Central memory CD8-positive, alpha-beta T cell (primary cell): ENCODE measurements around the gene LRP10.
A peak's percentile ranks its signal among the peaks of the same experiment; 100 is the strongest.

ENCODE experiments used
- ATAC-seq: fragments of 150-1000 bp; cut with Tn5 transposase; replicated peaks from 2 replicates; pipeline ENCODE4 v1.10.0; 2022; ENCODE audit warnings: mild to moderate bottlenecking, moderate FRiP score, moderate number of reproducible peaks; ENCODE audit not compliant: poor library complexity, severe bottlenecking; ENCODE audit errors: extremely low read depth
- DNase-seq, 2 donors: peaks; one replicate each; pipeline ENCODE4 v3.0.0; 2021; ENCODE audit warnings: low spot score in 2 of 2
- H3K27ac Mint-ChIP-seq: one replicate; pipeline ENCODE4 v1.8.0; 2022; ENCODE audit warnings: low read depth, mild to moderate bottlenecking, moderate library complexity, mixed read lengths
- H3K27me3 Mint-ChIP-seq: one replicate; pipeline ENCODE4 v1.8.0; 2022; ENCODE audit warnings: mixed read lengths
- H3K36me3 Mint-ChIP-seq: one replicate; pipeline ENCODE4 v1.8.0; 2022; ENCODE audit warnings: mild to moderate bottlenecking, moderate library complexity, mixed read lengths; ENCODE audit not compliant: insufficient read depth
- H3K4me1 Mint-ChIP-seq: one replicate; pipeline ENCODE4 v1.8.0; 2022; ENCODE audit warnings: mixed read lengths
- H3K4me3 Mint-ChIP-seq: one replicate; pipeline ENCODE4 v1.8.0; 2022; ENCODE audit warnings: mild to moderate bottlenecking, moderate library complexity, mixed read lengths
- H3K9me3 Mint-ChIP-seq: one replicate; pipeline ENCODE4 v1.8.0; 2022; ENCODE audit warnings: mixed read lengths

The LRP10 gene

GRCh38 chr14:22888662-22889061 is 17.1 kb downstream of the LRP10 start:
- H3K27me3 Mint-ChIP-seq: no peaks in the 10 kb centered on the region
- DNase-seq (no peak), ATAC-seq (no peak)
- no peaks in the 10 kb centered on the region for H3K9me3 Mint-ChIP-seq
- H3K27ac Mint-ChIP-seq: no peak overlapping the region
- peaks cover 23% of the 10 kb centered on the region for H3K4me1 Mint-ChIP-seq
- peaks cover 7% of the 10 kb centered on the region for H3K36me3 Mint-ChIP-seq
- H3K4me3 Mint-ChIP-seq: no peak overlapping the region

GRCh38 chr14:22890416-22890815 is 18.9 kb downstream of the LRP10 start:
- DNase-seq (no peak), ATAC-seq (no peak)
- H3K9me3 Mint-ChIP-seq: no peaks in the 10 kb centered on the region
- no peaks in the 10 kb centered on the region for H3K27me3 Mint-ChIP-seq
- peaks cover 8% of the 10 kb centered on the region for H3K36me3 Mint-ChIP-seq
- no peak overlapping the region for H3K27ac Mint-ChIP-seq
- peaks cover 17% of the 10 kb centered on the region for H3K4me1 Mint-ChIP-seq
- no peak overlapping the region for H3K4me3 Mint-ChIP-seq

- Mint-ChIP-seq H3K9me3 (no peaks in the 10 kb centered on the region), H3K4me1 (peaks cover 6% of the 10 kb centered on the region), H3K27me3 (no peaks in the 10 kb centered on the region), H3K36me3 (peaks cover 7% of the 10 kb centered on the region), H3K4me3 (no peak overlapping the region), H3K27ac (no peak overlapping the region)
- ATAC-seq (no peak), DNase-seq (no peak)
Observed at GRCh38 chr14:22892488-22892887, 20.9 kb downstream of the LRP10 start.

- Mint-ChIP-seq H3K4me3 (no peak overlapping the region), H3K4me1 (no peaks in the 10 kb centered on the region), H3K9me3 (no peaks in the 10 kb centered on the region), H3K27ac (no peak overlapping the region), H3K27me3 (no peaks in the 10 kb centered on the region), H3K36me3 (peaks cover 10% of the 10 kb centered on the region)
- DNase-seq (no peak), ATAC-seq (no peak)
Observed at GRCh38 chr14:22893706-22894105, 22.2 kb downstream of the LRP10 start.

- Mint-ChIP-seq H3K27me3 (no peaks in the 10 kb centered on the region), H3K4me1 (peaks cover 4% of the 10 kb centered on the region), H3K36me3 (peaks cover 12% of the 10 kb centered on the region), H3K27ac (no peak overlapping the region), H3K4me3 (no peak overlapping the region), H3K9me3 (no peaks in the 10 kb centered on the region)
- DNase-seq (no peak), ATAC-seq (no peak)
Observed at GRCh38 chr14:22895402-22895801, 23.9 kb downstream of the LRP10 start.

- Mint-ChIP-seq H3K9me3 (no peaks in the 10 kb centered on the region), H3K4me1 (peaks cover 10% of the 10 kb centered on the region), H3K27ac (peak overlapping the region; percentile 51), H3K4me3 (no peak overlapping the region), H3K36me3 (peaks cover 12% of the 10 kb centered on the region), H3K27me3 (no peaks in the 10 kb centered on the region)
- DNase-seq (no peak), ATAC-seq (no peak)
Observed at GRCh38 chr14:22896356-22896755, 24.8 kb downstream of the LRP10 start.

GRCh38 chr14:22896760-22897159 is 25.2 kb downstream of the LRP10 start:
- DNase-seq (no peak), ATAC-seq (no peak)
- Mint-ChIP-seq H3K36me3 (peaks cover 14% of the 10 kb centered on the region), H3K4me1 (peaks cover 10% of the 10 kb centered on the region), H3K27me3 (no peaks in the 10 kb centered on the region), H3K4me3 (no peak overlapping the region), H3K27ac (peak overlapping the region; percentile 51), H3K9me3 (no peaks in the 10 kb centered on the region)

GRCh38 chr14:22897357-22897756 is 25.8 kb downstream of the LRP10 start:
- H3K27me3 Mint-ChIP-seq: no peaks in the 10 kb centered on the region
- no peak overlapping the region for H3K27ac Mint-ChIP-seq
- DNase-seq (no peak), ATAC-seq (no peak)
- H3K4me3 Mint-ChIP-seq: no peak overlapping the region
- peaks cover 19% of the 10 kb centered on the region for H3K36me3 Mint-ChIP-seq
- H3K9me3 Mint-ChIP-seq: no peaks in the 10 kb centered on the region
- peaks cover 10% of the 10 kb centered on the region for H3K4me1 Mint-ChIP-seq

GRCh38 chr14:22898302-22899090 is 27.0 kb downstream of the LRP10 start:
- Mint-ChIP-seq H3K27ac (peak overlapping the region; percentile 10), H3K9me3 (no peaks in the 10 kb centered on the region), H3K36me3 (peaks cover 26% of the 10 kb centered on the region), H3K4me1 (peaks cover 10% of the 10 kb centered on the region), H3K27me3 (no peaks in the 10 kb centered on the region), H3K4me3 (no peak overlapping the region)
- no peak for ATAC-seq
- no peak for DNase-seq

- Mint-ChIP-seq H3K9me3 (no peaks in the 10 kb centered on the region), H3K27me3 (no peaks in the 10 kb centered on the region), H3K27ac (peak overlapping the region; percentile 24), H3K4me3 (no peak overlapping the region), H3K36me3 (peaks cover 42% of the 10 kb centered on the region), H3K4me1 (peaks cover 10% of the 10 kb centered on the region)
- peak; percentile 60 for ATAC-seq
- peak in 1 of 2 donors; percentile 43 for DNase-seq
Observed at GRCh38 chr14:22900081-22900799, 28.7 kb downstream of the LRP10 start.

GRCh38 chr14:22901799-22902198 is 30.3 kb downstream of the LRP10 start:
- H3K36me3 Mint-ChIP-seq: peaks cover 55% of the 10 kb centered on the region
- H3K27ac Mint-ChIP-seq: no peak overlapping the region
- ATAC-seq: no peak
- H3K9me3 Mint-ChIP-seq: no peaks in the 10 kb centered on the region
- no peak for DNase-seq
- no peaks in the 10 kb centered on the region for H3K27me3 Mint-ChIP-seq
- no peak overlapping the region for H3K4me3 Mint-ChIP-seq
- peaks cover 10% of the 10 kb centered on the region for H3K4me1 Mint-ChIP-seq

- Mint-ChIP-seq H3K27me3 (no peaks in the 10 kb centered on the region), H3K27ac (no peak overlapping the region), H3K4me1 (peaks cover 10% of the 10 kb centered on the region), H3K36me3 (peaks cover 64% of the 10 kb centered on the region), H3K4me3 (no peak overlapping the region), H3K9me3 (no peaks in the 10 kb centered on the region)
- ATAC-seq (no peak), DNase-seq (no peak)
Observed at GRCh38 chr14:22903742-22904087, 32.2 kb downstream of the LRP10 start.

- DNase-seq (no peak), ATAC-seq (no peak)
- H3K36me3 Mint-ChIP-seq: peaks cover 78% of the 10 kb centered on the region
- no peaks in the 10 kb centered on the region for H3K9me3 Mint-ChIP-seq
- no peaks in the 10 kb centered on the region for H3K27me3 Mint-ChIP-seq
- H3K27ac Mint-ChIP-seq: no peak overlapping the region
- peaks cover 11% of the 10 kb centered on the region for H3K4me1 Mint-ChIP-seq
- no peak overlapping the region for H3K4me3 Mint-ChIP-seq
Observed at GRCh38 chr14:22905627-22906026, 34.1 kb downstream of the LRP10 start.
